Pulmonary artery endothelial cell (primary cell): ENCODE data around the gene ATP13A3. TPM values are rescaled to one million over a fixed set of nuclear protein-coding genes. Genes with fewer than 3 reads are reported as not detected.

ENCODE experiments used
- DNase-seq: peaks from one replicate; pipeline ENCODE4 v3.0.0-alpha.2; 2011; ENCODE audit warnings: low read depth, low spot score
- total RNA-seq: library from RNA; depleted of rRNA; stranded (reverse); fragments of >200 nt; gene quantifications from 2 replicates; pipeline ENCODE4 v1.2.3, GENCODE V29; 2014

Gene ATP13A3
- total RNA-seq, 1 donor from 2014 or later = 198 TPM

DNA sequence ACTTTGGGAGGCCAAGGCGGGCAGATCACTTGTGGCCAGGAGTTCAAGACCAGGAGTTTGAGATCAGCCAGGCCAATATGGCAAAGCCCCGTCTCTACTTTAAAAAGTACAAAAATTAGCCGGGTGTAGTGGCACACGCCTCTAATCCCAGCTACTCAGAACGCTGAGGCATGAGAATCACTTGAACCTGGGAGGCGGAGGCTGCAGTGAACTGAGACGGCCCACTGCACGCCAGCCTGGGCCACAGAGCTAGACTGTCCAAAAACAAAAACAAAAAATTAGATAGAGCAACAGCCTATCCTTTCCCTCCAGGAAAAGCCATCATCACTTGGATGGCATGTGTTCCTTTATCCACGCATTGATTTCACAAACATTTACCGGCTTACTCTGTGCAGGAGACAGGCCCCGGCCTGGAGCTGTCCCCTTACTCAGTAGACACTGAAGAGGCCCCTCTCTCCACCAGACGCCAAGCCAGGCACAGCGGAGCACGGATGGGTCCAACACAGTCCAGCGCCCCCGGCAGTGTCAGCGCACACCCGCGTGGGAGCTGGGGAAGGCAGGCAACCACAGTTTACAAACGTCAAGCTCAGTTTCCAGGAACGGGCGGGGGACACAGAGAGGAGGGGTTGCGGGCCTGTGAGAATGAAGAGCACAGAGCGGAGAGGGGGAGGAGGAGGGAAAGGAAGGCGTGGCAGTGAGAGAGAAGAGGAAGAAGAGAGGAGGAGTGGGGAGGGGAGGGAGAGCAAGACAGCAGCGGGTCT lies 90.8 kb downstream of the ATP13A3 start:
- no peak for DNase-seq

DNA sequence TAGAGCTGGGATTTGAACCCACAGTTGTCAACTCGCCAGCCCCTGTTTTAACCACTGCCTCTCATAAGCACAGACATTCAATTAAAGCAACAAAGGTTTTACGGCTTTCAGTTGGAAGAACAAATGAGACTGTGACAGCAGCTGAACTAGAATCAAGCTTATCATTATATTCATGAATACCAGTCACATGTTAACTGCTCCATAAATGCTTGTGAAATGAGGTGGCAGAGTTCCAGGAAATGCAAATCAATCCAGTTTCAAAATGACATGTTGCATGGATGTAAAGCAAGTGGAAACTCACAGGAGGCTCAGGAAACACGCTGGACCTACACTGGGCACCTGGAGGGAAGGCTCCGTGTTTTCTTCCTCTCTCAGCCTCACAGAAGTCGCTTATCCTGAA lies 91.6 kb downstream of the ATP13A3 start:
- DNase-seq = no peak

DNA sequence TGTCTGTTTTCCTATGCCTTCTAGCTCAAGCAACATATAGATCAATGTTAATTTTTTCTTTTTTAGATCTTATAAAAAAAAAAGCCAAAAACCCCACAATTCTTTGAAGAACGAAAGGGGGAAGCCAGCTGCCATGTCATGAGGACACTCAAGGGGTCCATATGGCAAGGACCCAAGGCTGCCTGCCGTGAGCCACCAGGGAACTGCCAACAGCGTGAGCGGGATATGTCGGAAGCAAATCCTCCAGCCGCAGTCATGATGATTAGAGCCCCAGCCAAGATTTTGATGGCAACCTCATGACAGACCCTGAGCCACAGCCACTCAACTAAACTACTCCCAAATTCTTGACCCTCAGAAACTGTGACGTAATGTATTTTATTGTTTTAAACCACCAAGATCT lies 94.2 kb downstream of the ATP13A3 start:
- no peak for DNase-seq

DNA sequence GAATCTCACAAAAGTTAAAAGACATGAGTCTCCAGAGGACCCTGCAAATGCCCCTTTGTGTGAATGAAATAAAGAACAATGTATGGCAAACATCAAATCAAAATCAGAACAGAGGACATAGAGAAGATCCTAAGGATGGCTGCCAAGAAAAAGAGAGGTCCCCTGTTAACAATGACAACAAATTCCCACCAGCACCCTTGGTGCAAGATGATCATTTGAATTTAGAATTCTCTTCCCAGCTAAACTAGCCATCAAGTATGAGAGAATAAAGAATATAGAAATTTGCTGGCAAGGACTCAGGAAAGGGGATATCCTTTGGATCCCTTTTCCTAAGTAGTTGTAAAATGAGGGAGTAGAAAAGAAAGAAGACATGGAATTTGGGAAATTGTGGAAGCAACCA lies 96.0 kb downstream of the ATP13A3 start:
- no peak for DNase-seq

DNA sequence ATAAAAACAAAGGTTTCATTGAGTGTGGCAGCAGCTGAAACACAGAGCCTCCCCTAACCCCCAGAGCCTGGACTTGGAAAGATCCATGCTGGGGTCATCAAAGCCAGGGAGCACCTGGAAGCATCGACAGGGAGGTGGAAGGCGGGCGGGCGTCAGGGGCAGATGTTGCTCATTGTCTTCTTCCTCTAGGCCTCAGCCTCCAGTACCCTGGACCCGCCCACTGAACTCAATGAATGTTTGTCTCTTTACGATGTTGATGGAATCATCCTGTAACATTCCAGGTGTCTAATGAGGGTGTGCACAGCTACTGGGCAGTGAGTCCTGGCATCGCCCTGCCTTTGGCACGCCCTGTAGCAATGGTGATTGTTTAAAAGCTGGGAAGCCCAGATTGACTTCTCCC lies 97.5 kb downstream of the ATP13A3 start:
- DNase-seq = no peak

DNA sequence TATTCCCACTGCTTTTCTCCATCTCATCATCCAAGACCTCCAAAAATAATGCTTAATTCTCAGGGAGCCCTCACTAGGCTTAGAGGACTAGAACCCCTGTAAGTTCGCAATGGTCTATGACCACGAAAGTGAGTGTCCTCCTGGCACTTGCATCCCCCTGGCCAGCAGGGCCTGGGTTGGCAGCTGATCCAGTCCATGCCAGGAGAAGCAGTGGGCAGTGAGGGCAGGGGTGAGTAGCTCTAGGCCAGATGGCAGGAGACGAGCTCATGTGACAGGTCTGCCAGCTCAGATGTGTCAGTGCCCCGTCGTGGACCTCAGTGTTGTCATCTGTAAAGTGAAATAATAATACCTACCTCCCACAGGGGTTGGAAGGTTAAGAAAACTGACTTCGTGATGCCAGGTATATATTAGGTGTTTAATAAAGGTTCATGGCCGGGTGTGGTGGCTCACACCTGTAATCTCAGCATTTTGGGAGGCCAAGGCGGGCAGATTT lies 98.8 kb downstream of the ATP13A3 start:
- no peak for DNase-seq

DNA sequence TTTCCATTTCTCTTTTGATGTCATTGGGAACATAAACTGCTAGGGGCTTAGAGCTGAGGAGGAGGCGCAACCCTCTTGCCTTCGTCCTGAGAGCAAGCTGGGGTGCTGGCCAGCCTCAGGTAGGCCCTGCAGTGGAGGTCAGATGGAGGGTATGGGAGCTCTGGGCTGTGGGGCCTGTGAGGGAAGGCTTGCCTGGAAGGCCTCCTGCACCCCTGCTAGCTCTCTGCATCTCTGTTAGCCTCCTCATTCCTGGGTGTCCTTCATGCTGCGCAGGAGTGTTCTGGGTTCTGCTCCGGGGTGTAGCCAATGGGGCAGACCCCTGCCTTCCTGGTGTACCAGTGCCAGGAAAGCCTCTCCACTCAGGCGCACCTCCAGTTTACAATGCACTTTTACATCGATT lies 99.5 kb downstream of the ATP13A3 start:
- DNase-seq = no peak

DNA sequence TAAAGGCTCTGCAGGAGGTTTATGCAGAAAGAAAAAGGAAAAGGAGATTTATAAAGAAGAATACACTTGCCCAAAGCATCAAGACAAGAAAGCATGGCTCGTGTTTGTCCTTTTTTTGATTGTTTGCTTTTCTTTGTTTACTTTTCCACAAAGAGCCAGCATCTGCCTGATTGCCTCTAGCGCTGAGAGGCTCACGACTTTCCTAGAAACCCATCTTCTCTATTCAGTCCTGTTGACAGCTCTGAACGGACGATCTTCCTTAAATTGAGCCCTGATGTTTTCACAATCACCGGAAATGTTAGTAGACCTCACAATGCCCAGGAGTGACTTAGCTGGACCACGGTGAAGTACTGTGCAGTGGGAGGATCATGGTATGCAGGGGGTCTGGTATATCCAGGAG lies 100.2 kb downstream of the ATP13A3 start:
- DNase-seq = no peak

DNA sequence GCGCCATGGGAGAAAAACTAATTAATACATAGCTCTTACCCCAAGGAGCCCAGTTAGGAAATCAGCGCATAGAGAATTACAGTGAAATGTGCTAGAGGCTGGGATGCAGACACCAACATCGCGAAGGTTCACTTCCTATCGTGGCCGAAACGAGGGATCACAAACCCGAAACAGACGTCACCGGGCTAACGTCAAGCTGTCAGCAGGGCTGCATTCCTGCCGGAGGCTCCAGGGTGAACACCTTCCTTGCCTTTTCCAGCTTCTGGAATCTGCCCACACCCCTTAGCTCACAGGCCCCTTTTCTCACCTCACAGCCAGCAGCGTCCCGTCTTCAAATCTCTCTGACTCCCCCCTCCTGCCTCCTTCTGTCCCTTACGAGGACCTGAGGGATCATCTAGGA lies 100.7 kb downstream of the ATP13A3 start:
- no peak for DNase-seq

DNA sequence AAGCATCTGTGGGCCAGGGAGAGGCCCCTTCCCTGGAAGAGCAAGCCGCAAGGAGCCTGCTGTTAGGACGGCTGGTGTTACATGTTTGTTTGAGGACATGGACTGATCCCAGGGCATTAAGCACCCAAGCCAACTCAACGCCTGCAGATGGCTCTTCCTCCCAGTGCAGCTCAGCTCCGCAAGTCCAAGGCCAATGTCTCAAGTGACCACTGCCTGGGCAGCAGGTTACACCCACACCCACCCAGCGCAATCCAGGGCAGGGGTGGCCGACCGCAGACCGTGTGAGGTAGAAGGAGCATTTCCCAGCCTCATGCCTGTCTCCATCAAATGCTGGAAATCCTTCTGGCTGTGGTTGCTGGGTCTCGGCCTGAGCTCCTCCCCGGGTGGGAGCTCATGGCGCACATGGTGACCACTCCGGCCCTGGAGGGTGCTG lies 102.2 kb downstream of the ATP13A3 start:
- no peak for DNase-seq

DNA sequence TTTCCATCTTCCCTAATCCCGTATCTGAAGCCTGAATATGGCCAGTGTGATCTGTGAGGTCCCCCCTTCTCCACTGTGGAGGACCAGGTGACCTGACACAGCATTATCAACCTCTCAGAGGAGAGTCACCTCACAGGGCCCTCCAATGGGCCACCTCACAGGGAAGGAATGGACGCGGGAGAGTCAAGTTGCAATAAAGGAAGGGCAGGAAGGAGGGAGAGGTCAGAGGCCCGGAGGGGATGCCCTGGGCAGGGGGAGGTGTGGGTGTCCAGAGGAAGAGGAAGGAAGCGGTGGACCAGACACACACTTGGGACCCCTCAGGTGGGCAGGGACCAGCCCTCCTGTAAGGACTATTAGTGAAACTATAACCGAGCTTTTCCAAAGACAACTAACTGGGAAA lies 102.6 kb downstream of the ATP13A3 start:
- DNase-seq = no peak

DNA sequence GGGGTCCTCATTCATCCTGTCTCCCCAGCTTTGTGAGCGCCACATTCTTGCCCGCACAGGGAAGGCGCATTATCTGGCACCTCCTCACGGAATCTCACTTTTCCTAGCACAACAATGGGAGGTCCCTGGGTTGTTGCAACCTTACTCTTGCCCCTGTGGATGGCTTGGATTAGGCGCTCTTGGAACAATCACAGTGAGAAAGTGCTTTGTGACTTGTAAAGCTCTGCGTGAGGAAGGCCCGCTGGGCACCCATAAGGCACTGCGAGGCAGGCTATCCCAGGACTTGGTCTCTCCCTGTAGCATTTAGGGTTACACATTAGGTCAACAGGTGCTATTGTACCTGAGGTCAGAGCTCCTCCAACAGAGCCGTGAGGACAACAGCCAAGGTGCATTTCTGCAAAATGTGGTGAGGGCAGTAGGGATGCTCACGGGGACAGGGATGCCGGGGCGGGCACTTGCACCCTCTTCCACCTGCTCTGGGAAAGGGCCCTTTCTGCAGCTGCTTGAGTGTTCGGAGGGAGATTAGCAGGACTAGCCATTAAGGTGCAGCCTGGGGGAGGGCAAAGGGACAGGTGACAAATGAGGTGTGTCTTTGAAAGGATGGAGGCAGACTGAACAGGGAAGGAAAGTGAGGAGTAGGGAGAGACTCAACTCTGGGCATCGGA lies 103.4 kb downstream of the ATP13A3 start:
- DNase-seq = no peak

DNA sequence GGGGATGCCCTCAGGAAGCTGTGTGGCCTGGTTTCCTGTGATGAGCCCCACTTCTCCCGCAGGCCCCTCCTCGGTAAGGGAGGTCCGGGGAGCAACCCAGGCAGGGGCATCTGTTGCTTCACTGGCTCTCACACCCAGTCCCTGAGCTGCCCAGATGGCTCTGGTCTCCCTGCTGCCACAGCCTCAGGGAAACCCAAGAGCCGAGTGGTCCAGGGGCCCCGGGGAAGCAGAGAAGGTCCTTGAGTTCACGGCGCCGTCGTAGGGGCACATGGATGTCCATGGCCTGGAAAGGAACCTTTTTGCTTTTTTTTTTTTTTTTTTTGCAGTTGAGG lies 103.9 kb downstream of the ATP13A3 start:
- DNase-seq = no peak

DNA sequence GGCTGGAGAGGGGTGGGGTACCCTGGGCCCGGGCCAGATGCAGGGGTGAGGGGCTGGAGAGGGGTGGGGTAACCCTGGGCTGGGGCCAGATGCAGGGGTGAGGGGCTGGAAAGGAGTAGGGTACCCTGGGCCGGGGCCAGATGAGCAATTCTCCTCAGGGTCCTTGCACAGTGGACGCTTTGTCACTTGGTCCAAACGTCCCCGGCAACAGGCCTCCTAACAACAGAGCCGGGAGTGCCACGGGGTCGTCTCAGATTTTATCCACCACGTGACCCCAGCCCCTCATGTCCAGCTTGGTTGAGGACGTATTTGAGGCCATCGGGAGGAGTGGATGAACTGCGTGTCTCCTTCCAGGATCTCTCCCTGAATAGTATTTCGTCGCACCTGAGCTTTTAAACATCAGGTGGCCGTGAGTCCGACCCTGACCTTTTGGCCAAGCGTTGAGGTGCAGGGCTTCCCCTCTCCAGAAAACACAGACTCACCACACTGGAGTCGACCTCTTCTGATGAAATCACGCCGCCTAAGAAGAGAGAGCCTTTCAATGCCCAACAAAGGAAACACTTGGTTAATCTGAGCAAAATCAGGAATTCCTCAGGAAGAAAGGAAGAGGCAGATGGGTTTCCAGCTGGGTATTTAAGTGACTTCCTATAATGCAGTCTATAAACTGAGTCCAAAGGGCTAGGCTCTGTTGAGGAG lies 104.5 kb downstream of the ATP13A3 start:
- no peak for DNase-seq

DNA sequence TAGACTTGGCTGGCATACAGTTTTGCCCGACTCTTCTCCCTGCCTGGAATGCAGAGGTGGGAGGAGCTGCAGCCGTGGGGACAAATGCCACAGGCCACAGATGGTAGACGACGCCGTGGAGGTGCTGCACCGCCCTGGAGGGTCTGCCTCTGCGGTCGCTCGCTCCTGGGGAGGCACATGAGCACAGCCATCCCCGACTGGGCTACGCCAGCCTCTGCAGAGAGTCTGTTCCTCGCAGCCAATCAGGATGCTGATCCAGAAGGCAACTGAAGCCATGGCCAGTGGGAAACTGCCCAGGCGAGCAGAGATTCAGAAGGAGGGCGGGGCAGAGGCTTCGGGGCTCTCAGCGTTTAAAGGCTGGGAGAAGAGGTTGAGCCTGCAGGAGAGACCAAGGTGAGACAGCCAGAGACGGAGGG lies 105.3 kb downstream of the ATP13A3 start:
- no peak for DNase-seq

DNA sequence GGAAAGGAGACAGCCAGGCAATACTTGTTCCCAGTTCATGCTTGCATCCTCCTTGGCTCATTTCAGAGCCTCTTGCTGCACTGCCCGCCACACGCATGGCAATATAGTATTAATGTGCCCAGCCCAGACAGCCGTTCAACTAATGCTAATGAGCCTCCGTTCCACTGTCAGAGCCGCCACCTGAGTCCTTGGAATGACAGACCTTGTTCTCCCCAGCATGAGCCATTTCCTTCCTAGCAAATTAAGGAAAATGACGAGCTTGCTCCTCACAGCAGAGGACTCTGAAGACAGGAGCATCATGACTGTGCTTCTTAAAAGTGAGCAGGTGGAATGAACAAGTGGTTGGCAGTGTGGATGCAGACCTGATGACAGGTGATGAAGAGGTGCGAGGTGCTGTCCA lies 106.5 kb downstream of the ATP13A3 start:
- no peak for DNase-seq

DNA sequence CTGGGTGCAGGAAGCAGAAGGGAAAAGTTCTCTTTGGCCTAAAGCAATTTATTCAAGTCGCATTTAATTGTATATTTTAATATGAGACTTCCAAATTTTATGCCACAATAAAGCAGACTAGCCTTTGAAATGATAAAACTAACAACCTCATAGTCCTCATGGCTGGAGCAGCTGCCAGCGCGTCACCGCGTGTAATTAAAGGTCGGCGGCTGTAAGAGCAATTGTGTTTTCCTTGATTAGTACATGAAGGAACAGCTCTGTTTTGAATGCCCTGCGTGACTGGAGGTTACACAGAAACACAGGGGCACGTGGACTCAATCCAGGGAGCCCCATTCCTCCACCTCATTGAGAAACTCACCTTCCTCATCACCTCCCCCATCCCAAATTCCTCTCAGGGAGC lies 107.2 kb downstream of the ATP13A3 start:
- DNase-seq = no peak

DNA sequence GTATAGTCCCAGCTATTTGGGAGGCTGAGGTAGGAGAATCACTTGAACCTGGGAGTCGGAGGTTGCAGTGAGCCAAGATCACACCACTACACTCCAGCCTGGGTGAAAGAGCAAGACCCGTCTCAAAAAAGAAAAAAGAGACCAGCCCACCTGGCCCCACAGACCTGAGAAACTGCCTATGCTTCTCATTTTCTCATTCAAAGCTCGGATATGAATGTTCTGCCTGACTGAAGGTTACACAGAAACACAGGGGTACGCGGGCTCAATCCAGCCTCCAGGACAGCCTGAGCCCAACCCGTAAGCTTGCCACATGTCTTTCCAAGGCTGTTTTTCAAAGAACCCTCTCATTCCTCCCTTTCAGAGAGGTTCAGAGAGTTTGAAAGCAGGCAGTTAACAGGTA lies 107.6 kb downstream of the ATP13A3 start:
- DNase-seq = no peak

DNA sequence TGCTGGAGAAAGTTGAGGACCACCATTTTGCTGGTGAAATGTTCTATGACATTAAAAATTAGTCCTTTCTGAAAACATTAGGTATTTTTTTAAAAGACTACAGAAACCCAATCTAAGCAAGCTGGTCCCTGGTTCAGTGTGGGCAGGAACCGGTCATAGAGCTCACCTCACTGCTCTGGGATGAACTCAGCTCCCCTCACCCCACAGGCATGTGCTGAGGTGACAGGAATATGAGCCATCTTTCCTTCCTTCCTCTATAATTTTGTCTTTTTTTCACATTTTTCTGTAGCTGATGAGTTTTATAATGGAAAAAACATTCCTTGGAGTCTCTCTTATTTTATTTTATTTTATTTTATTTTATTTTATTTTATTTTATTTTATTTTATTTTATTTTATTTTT lies 109.1 kb downstream of the ATP13A3 start:
- no peak for DNase-seq

DNA sequence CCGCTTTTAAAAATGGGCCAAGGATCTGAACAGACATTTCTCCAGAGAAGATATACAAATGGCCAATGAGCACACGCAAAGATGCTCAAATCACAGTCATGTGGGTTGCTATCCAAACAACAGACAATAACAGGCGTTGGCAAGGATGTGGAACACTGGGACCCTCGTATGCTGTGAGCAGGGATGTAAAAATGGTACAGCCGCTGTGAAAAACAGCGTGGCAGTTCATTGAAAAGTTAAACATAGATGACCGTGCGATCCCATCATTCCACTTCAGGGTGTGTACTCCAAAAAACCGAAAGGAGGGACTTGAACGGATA lies 110.6 kb downstream of the ATP13A3 start:
- DNase-seq = no peak

DNA sequence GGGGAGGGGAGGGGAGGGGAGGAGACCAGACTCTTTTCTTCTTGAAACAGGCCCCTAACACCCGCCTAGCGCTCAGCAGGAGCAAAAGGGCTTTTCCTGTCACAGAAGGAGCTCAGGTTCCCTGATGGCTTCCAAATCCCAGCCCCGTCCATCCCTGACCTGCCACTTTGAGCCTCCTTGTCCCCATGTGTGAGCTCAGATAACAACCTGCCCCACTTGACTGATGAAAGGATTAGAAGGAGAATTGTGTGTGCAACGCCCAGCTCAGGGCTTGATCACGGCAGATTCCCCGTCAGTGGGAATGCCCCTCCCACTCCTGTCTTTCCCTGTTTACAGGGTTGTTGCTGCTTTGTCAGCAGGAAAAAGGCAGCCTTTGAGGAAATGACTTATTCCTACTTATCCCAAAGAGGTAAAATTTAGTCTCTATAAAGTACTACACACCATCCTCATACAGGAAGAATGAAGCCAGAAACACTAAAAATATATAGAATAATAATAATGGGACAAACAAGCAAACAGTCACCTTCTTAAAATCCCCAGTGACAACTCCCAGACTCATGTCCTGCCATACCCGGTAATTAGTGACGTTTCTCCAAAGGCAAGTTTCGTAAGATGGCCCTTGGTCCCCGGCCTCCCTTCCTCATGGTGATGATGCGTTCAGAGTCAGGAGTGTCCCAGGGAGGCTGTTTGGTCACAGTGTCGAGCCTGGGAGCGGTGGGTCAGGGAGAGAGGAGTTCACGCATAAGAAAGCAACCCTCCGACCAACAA lies 111.1 kb downstream of the ATP13A3 start:
- DNase-seq = peak; percentile 24

DNA sequence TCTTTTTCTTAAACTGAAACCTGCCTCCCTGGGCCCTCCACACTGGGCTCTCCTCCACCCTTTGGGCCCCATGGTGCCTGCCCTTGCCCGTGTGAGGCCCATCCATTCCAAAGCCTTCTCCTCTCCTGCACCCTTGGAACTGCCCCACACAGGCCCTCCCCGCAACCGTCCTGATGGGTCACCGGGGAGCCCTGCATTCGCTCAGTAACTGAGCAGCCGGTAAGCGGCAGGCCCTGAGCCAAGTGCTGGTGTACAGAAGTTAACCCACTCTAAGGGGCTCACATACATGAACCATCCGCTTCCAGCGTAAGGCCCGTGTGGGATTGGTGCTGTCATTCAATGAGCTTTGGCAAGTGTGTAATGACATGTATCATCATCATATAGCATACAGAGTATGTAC lies 111.9 kb downstream of the ATP13A3 start:
- DNase-seq = no peak
